GM13977 (cell line): ENCODE data around the gene LENG1.

Experiments
- DNase-seq: peaks from one replicate; pipeline ENCODE4 v3.0.0; 2012; ENCODE audit warnings: low spot score
- in situ Hi-C: fragments of 300-500 bp; cut with MboI; formaldehyde crosslinking; loops from one replicate; pipeline ENCODE4 v1.12.0; 2022; ENCODE audit warnings: low sequenced_read_pairs, low pct_unique_long_range_greater_than_20kb, mixed read lengths, inconsistent platforms; ENCODE audit not compliant: unreplicated experiment
- TF ChIP-seq, protein P1 (sequence below): IDR thresholded peaks from 2 replicates; pipeline ENCODE4 v1.5.1; 2012; ENCODE audit warnings: mild to moderate bottlenecking, control low read depth; ENCODE audit not compliant: insufficient read depth; ENCODE audit errors: extremely low read depth, missing control alignments

Gene LENG1

DNA sequence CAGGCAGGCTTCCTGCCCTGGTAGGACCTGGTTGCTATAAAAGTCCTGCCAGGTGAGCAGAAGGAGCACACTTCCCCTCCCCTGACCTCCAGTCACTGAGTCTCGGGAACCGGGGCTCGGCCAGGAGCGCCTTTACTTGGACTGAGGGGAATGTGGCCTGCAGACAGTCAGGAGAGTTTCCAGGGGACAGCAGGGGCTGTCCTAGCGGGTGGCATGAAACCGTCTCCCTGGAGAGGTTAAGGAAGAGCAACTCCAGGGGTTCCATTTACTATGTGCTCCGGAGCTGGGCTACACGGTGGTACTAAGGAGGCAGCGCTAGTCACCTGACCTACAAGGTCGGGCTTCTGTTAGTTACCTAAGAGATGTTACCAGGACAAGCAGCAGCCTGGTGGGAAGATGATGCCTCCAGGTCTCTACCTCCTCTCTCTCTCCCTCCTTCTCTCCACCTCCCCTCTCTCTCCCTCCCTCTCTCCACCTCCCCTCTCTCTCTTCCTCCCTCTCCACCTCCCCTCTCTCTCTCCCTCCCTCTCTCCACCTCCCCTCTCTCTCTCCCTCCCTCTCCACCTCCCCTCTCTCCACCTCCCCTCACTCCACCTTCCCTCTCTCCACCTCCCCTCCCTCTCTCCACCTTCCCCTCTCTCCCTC is 26.1 kb downstream of the LENG1 start:
- DNase-seq, result no peak
- TF ChIP-seq, protein P1, sequence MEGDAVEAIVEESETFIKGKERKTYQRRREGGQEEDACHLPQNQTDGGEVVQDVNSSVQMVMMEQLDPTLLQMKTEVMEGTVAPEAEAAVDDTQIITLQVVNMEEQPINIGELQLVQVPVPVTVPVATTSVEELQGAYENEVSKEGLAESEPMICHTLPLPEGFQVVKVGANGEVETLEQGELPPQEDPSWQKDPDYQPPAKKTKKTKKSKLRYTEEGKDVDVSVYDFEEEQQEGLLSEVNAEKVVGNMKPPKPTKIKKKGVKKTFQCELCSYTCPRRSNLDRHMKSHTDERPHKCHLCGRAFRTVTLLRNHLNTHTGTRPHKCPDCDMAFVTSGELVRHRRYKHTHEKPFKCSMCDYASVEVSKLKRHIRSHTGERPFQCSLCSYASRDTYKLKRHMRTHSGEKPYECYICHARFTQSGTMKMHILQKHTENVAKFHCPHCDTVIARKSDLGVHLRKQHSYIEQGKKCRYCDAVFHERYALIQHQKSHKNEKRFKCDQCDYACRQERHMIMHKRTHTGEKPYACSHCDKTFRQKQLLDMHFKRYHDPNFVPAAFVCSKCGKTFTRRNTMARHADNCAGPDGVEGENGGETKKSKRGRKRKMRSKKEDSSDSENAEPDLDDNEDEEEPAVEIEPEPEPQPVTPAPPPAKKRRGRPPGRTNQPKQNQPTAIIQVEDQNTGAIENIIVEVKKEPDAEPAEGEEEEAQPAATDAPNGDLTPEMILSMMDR, result no peak
- in situ Hi-C loops, result no loop called here

DNA sequence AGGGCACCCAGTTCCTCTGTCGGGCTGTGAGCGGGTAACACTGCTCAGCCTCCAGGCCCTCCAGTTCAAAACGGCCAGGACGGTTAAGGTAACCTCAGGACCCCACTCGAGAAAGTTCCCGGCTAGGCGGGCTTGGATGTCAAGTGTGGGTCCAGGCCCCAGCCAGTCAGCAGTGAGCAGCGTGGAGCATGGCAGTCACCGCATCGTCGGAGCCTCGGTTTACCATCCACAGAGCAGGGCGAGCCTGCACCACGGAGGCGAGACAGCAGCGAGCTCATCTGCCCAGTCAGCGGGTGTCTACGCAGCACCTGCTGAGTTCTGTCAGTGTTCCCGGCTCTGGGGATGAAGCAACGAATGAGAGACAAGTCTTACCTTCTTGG is 29.9 kb downstream of the LENG1 start:
- in situ Hi-C loops, result no loop called here
- TF ChIP-seq, protein P1, result no peak
- no peak for DNase-seq

DNA sequence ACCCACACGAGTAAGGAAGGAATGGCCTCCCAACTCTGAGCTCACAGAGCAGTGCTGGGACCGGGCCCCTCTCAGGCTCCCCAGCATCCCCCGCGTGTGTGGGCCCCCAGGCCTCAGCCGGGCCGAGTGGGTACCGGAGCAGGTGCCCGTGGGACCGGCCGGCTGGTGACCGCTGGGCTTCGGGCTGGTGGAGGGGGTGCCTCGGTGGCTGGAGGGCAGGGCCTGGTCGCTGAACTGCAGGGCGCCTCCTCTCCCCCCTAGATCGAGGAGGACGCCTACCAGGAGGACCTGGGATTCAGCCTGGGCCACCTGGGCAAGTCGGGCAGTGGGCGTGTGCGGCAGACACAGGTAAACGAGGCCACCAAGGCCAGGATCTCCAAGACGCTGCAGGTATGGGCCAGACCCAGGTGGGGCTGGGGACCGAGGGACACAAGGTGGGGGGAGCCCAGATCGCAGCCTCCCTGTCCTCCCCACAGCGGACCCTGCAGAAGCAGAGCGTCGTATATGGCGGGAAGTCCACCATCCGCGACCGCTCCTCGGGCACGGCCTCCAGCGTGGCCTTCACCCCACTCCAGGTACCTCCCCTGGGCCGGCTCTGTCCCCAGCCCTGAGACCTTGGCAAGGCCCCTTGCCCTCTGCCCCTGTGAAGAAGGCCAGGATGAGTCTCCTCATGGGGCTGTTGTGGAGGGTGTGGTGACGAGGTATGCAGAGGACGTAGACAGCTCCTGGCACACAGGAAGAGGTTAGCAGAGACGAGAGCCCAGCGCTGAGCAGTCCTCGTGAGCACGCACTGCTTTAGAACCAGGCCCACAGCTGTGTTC is 30.5 kb downstream of the LENG1 start:
- no peak for DNase-seq
- in situ Hi-C loops, result no loop called here
- TF ChIP-seq, protein P1, result no peak

DNA sequence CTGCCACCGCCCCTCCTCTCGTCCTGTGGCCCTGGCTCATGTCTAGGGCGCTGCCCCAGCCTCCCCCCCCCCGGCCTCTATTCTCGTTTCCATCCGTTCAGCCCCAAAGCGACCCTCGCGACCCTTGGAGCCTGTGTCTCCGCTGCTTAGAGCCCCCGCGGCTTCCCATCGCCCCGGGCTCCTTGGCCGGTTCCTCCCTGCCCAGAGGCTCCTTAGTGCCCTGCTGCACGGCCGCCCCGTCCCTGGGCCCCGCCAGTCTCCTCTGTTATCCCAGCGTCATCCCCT is 31.1 kb downstream of the LENG1 start:
- DNase-seq, result no peak
- TF ChIP-seq, protein P1, result no peak
- in situ Hi-C loops, result no loop called here

DNA sequence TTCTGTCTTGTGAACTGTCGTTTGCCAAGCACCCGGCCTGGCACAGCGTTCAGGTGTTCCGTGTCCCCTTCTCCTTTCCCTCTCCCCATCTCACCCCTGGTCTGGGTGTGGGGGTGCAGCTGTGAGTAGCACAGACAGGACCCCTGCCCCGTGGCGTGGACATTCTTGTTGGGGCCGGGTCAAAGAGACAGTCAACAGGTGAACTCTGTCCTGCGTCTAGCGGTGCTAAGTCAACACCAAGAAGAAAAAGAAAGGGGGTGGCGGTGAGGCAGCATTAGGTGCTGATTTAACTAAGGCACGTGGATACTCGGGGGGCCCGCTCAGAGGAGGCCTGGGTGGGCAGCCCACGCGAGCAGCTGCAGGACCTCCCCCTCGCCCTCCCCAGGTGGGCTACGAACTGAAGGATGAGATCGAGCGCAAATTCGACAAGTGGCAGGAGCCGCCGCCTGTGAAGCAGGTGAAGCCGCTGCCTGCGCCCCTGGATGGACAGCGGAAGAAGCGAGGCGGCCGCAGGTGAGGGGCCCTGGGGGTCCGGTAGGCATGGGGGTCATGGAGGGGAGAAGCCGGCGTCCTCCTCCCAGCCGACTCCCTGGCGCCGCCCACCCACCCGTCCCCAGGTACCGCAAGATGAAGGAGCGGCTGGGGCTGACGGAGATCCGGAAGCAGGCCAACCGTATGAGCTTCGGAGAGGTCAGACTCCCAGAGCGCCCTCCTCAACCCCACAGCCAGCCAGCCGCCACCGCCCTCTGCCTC is 31.7 kb downstream of the LENG1 start:
- no peak for DNase-seq
- in situ Hi-C loops, result no loop called here
- TF ChIP-seq, protein P1, result no peak

DNA sequence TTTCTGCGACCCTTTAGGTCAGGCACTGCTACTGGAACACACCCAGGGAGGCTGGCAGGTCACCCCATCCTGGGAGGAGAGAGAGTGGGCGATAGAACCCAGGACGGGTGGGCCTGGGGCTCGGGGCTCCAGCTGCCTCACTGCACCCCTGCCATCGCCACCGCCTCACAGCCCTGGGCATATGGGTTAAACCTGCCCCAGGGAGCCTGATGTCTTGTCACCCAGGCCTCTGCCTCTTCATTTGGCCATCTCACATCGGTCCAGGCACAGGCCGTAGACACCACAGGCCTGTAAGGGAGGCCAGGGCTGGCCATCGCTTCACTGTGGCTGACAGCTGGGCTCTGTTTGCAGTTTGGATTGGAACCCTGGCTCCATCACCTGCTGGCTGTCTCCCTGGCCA is 33.8 kb downstream of the LENG1 start:
- in situ Hi-C loops, result no loop called here
- no peak for DNase-seq

More for the DNA sequence above, 33.8 kb downstream of the LENG1 start:
- TF ChIP-seq, protein P1, result no peak
